BJ (cell line): ENCODE data around the gene ZBTB12. TPM values are rescaled to one million over a fixed set of nuclear protein-coding genes. Genes with fewer than 3 reads are reported as not detected.
"Not testable (repeated sequence)": the region's sequence is repeated elsewhere in the genome, so short reads cannot be mapped to it uniquely, and the experiment has no call there.

Experiments
- CTCF ChIA-PET: fragments of 350-600 bp; formaldehyde crosslinking; extraction: SDS; loops from one replicate; lab custom pipeline; 2021; ENCODE audit warnings: antibody characterized with exemption, inconsistent platforms; lab: Yijun Ruan, JAX
- POLR2A ChIA-PET: fragments of 300-600 bp; sonication (Branson Sonifier 250); formaldehyde crosslinking; extraction: SDS; loops from one replicate; lab custom pipeline; 2021; ENCODE audit warnings: antibody characterized with exemption; lab: Charles Lee
- DNase-seq: peaks from one replicate; pipeline ENCODE4 v3.0.0-alpha.2; 2011; ENCODE audit warnings: low read depth
- H3K27me3 ChIP-seq: 2 replicates; pipeline ENCODE4 v1.6.0; 2011; ENCODE audit warnings: low read length; ENCODE audit not compliant: control insufficient read depth, insufficient read depth
- H3K36me3 ChIP-seq: 2 replicates; pipeline ENCODE4 v1.5.1; 2011; ENCODE audit warnings: low read length; ENCODE audit not compliant: control insufficient read depth, insufficient read depth
- H3K4me3 ChIP-seq: 2 replicates; pipeline ENCODE4 v1.5.1; 2011; ENCODE audit warnings: low read depth, mild to moderate bottlenecking, control low read depth, low read length
- CTCF ChIP-seq: IDR thresholded peaks from 2 replicates; pipeline ENCODE4 v1.5.1; 2011; ENCODE audit warnings: low read depth, mild to moderate bottlenecking, control low read depth, inconsistent platforms, low read length, moderate library complexity; ENCODE audit not compliant: insufficient read depth
- polyA plus RNA-seq: library from polyadenylated mRNA; depleted of rRNA; stranded (reverse); fragments of >200 nt; gene quantifications from 2 replicates; pipeline ENCODE4 v1.2.3, GENCODE V29; 2011

The ZBTB12 gene
- polyA plus RNA-seq, 1 experiment = 2.6 TPM

- Histone ChIP-seq H3K27me3 (no peaks in the 10 kb centered on the region), H3K4me3 (no peak overlapping the region), H3K36me3 (no peaks in the 10 kb centered on the region)
- ChIA-PET CTCF (interaction anchor here (0.9 to 1.1 kb wide), 2 partner anchors 20 to 32 kb away, joined by 3 to 4 read pairs; no protein-coding TSS in a partner anchor), POLR2A (no interaction called here)
- DNase-seq = no peak
- no peak for TF ChIP-seq CTCF
Observed at GRCh38 chr6:31919624-31920303, 17.9 kb upstream of the ZBTB12 start.

GRCh38 chr6:31918069-31918720, 16.3 kb upstream of the ZBTB12 start:
- no peak for TF ChIP-seq CTCF
- no peak for DNase-seq
- CTCF ChIA-PET = interaction anchor here (0.6 to 1.4 kb wide), 3 partner anchors 23 to 34 kb away, joined by 3 to 4 read pairs (median 3); no protein-coding TSS in a partner anchor
- Histone ChIP-seq H3K4me3 (no peak overlapping the region), H3K36me3 (no peaks in the 10 kb centered on the region), H3K27me3 (no peaks in the 10 kb centered on the region)
- POLR2A ChIA-PET = interaction anchor here (0.6 kb wide), 1 partner anchor 234 kb away, joined by 7 read pairs; the partner anchor contains the start of gene PRRT1

- no peak for DNase-seq
- POLR2A ChIA-PET = no interaction called here
- H3K27me3 ChIP-seq = no peaks in the 10 kb centered on the region
- CTCF ChIA-PET = no interaction called here
- TF ChIP-seq CTCF = no peak
- H3K36me3 ChIP-seq = no peaks in the 10 kb centered on the region
- H3K4me3 ChIP-seq = no peak overlapping the region
Observed at GRCh38 chr6:31915756-31916155, 13.9 kb upstream of the ZBTB12 start.

GRCh38 chr6:31915351-31915750, 13.5 kb upstream of the ZBTB12 start:
- DNase-seq = no peak
- Histone ChIP-seq H3K27me3 (no peaks in the 10 kb centered on the region), H3K36me3 (no peaks in the 10 kb centered on the region), H3K4me3 (no peak overlapping the region)
- ChIA-PET POLR2A (no interaction called here), CTCF (no interaction called here)
- no peak for TF ChIP-seq CTCF

GRCh38 chr6:31911826-31912585, 10.1 kb upstream of the ZBTB12 start:
- H3K4me3 ChIP-seq = no peak overlapping the region
- DNase-seq = no peak
- H3K36me3 ChIP-seq = no peaks in the 10 kb centered on the region
- ChIA-PET POLR2A (interaction anchor here (0.6 kb wide), 1 partner anchor 331 kb away, joined by 5 read pairs; no protein-coding TSS in a partner anchor), CTCF (interaction anchor here (1.4 kb wide), 1 partner anchor 40 kb away, joined by 9 read pairs; no protein-coding TSS in a partner anchor)
- no peak for TF ChIP-seq CTCF
- no peaks in the 10 kb centered on the region for H3K27me3 ChIP-seq

- DNase-seq, H3K27me3 ChIP-seq, H3K36me3 ChIP-seq, H3K4me3 ChIP-seq, POLR2A ChIA-PET: not testable (repeated sequence)
- CTCF ChIA-PET = interaction anchor here (1.5 to 2.3 kb wide), 2 partner anchors 9 to 43 kb away, joined by 3 to 8 read pairs; no protein-coding TSS in a partner anchor
Observed at GRCh38 chr6:31909298-31909697, 7.4 kb upstream of the ZBTB12 start.
